ENCODE results near the gene HINFP. TPM values are rescaled to one million over a fixed set of nuclear protein-coding genes. Genes with fewer than 3 reads are reported as not detected.
A peak's percentile ranks its signal among the peaks of the same experiment; 100 is the strongest.

The HINFP gene
- total and polyA plus RNA-seq, 2 of the 4 experiments (the other 2 are of a cell fraction): 9.1 to 15.3 TPM

DNA sequence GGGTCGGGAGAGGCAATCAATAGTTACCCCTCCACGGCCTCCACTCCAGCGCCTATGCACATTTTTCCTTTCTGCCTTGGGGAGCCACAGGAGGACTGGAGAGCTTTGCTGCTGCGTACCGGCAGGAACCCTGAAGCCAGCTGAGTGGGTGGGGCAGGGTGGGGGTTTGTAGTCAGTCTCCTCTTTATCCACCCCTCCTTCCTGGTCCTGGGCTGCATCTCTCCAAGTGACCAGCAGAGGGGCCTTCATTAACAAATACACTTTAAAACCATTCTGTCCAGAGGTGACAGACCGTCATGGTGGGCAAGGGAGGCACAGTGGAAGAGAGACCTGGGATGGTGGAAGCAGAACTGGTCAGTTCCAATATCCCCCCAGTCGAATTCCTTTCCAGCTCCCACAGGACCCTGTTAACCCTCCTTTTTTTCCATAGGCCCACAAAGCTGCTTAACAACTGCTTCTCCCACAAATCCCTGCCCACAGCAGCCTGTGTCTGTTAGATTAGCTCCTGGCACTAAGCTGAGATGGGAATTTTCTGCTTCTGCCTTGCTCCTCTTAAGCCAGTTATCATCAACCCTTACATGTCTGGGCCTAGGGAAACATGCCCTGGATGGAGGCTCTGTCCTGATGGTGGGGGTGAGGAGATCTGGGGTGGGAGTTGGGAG, 23.6 kb downstream of the HINFP start:
- H3K18ac ChIP-seq (ENCODE audit: low read depth, low read length): no peak overlapping the region
- no peak overlapping the region for H4K5ac ChIP-seq (ENCODE audit: low read depth, low read length)
- H3K14ac ChIP-seq (replicated peaks; ENCODE audit: low read depth, low read length): no peak overlapping the region
- ChIA-PET CTCF (interaction anchor here (0.7 to 1.2 kb wide), 9 partner anchors 11 to 193 kb away, joined by 3 to 6 read pairs (median 3); no protein-coding TSS in a partner anchor), POLR2A (ENCODE audit: unreplicated experiment) (interaction anchor here (0.5 kb wide), 1 partner anchor 50 kb away, joined by 3 read pairs; a partner anchor contains a TSS)
- no peak overlapping the region for H3K27ac ChIP-seq (ENCODE audit: insufficient read depth, low read length)
- H2AK5ac ChIP-seq (ENCODE audit: low read depth, low read length): no peak overlapping the region
- BruUV-seq (replicated peaks): no TSS peak
- H3K9ac ChIP-seq (ENCODE audit: low read depth, low read length): no peak overlapping the region
- H3K9me3 ChIP-seq (ENCODE audit: control insufficient read depth, insufficient read depth, low read length): no peaks in the 10 kb centered on the region
- H3K79me1 ChIP-seq (ENCODE audit: low read depth in 1 of 2, low read length in 2 of 2): no peaks in the 10 kb centered on the region
- no peak overlapping the region for H2BK120ac ChIP-seq (ENCODE audit: low read depth, low read length)
- H3K4me1 ChIP-seq (ENCODE audit: control insufficient read depth, insufficient read depth, low read length): 0 out of 2 replicates have a peak, but pooled peaks cover 2% of the 10 kb centered on the region
- peaks cover 24% of the 10 kb centered on the region for H3K27me3 ChIP-seq (ENCODE audit: control insufficient read depth, insufficient read depth, low read length)
- DNase-seq (peak; percentile 68), ATAC-seq (ENCODE audit: low read depth) (peak; percentile 90)
- peak overlapping the region; percentile 64 for H2AFZ ChIP-seq (replicated peaks; ENCODE audit: low read length, poor library complexity)
- no peak overlapping the region for H4K91ac ChIP-seq (ENCODE audit: insufficient read depth, low read depth, low read length)
- H2BK5ac ChIP-seq (ENCODE audit: low read depth, low read length, poor library complexity, severe bottlenecking): no peak overlapping the region
- no peak overlapping the region for H3K23ac ChIP-seq (ENCODE audit: low read depth, low read length)
- H2AK9ac ChIP-seq (replicated peaks; ENCODE audit: low read depth, low read length, poor library complexity): no peak overlapping the region
- H4K20me1 ChIP-seq (ENCODE audit: insufficient read depth, low read length): no peaks in the 10 kb centered on the region
- H3K4me2 ChIP-seq (ENCODE audit: low read depth, low read length): no peak overlapping the region
- no peaks in the 10 kb centered on the region for H3K36me3 ChIP-seq (ENCODE audit: control insufficient read depth, insufficient read depth, low read length)
- H3K56ac ChIP-seq (ENCODE audit: extremely low read depth, insufficient read depth, low read length): no peak overlapping the region
- H3K4ac ChIP-seq (ENCODE audit: low read depth, low read length): no peak overlapping the region
- WGBS, 2 experiments (ENCODE audit: extremely low coverage in 2 of 2, insufficient read length in 1 of 2): 0% methylated on average over 1 of the region's 7 CpGs; no CpG with 5 or more reads in 1 of the 2 experiments
- H4K8ac ChIP-seq (ENCODE audit: low read depth in 2 of 2, low read length in 2 of 2): peak overlapping the region in 1 of 2 experiments; percentile 39; a peak in 1 of 4 replicates
- H3K9me1 ChIP-seq (ENCODE audit: insufficient read depth, low read length): no peaks in the 10 kb centered on the region; the same call in 1 of the 2 replicates
- in situ Hi-C loops (cut with MboI; ENCODE audit: low sequenced_read_pairs): no loop called here
- no peak overlapping the region for H2BK20ac ChIP-seq (ENCODE audit: low read depth, low read length)
- TF ChIP-seq, protein P1, sequence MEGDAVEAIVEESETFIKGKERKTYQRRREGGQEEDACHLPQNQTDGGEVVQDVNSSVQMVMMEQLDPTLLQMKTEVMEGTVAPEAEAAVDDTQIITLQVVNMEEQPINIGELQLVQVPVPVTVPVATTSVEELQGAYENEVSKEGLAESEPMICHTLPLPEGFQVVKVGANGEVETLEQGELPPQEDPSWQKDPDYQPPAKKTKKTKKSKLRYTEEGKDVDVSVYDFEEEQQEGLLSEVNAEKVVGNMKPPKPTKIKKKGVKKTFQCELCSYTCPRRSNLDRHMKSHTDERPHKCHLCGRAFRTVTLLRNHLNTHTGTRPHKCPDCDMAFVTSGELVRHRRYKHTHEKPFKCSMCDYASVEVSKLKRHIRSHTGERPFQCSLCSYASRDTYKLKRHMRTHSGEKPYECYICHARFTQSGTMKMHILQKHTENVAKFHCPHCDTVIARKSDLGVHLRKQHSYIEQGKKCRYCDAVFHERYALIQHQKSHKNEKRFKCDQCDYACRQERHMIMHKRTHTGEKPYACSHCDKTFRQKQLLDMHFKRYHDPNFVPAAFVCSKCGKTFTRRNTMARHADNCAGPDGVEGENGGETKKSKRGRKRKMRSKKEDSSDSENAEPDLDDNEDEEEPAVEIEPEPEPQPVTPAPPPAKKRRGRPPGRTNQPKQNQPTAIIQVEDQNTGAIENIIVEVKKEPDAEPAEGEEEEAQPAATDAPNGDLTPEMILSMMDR (conservative IDR thresholded peaks at IDR 0.05; ENCODE audit: low read depth, low read length): peak; percentile 62
- TF ChIP-seq POLR2A (IDR thresholded peaks at IDR 0.05; ENCODE audit: low read depth, low read length): no peak
- no peak for TF ChIP-seq MXI1 (IDR thresholded peaks at IDR 0.05; ENCODE audit: borderline replicate concordance, low read depth, low read length)
- no peak for TF ChIP-seq MAFK (IDR thresholded peaks at IDR 0.05; ENCODE audit: low read depth, low read length)
- no peak for TF ChIP-seq RFX5 (IDR thresholded peaks at IDR 0.05; ENCODE audit: low read depth, low read length)
- TF ChIP-seq ELK1 (IDR thresholded peaks at IDR 0.05; ENCODE audit: borderline replicate concordance, low read depth, low read length): no peak
- TF ChIP-seq RAD21 (IDR thresholded peaks at IDR 0.05; ENCODE audit: low read length): peak; percentile 50
- peak; percentile 62 for TF ChIP-seq SMC3 (IDR thresholded peaks at IDR 0.05; ENCODE audit: low read depth, low read length)
- H3K4me3 ChIP-seq (ENCODE audit: insufficient read depth, low read depth, low read length): no peak overlapping the region
- intact Hi-C loops (cut with micrococcal nuclease): loop anchor here (1.0 to 5.0 kb wide), 3 partner anchors 52 to 192 kb away; no protein-coding TSS in a partner anchor
- H2BK15ac ChIP-seq (ENCODE audit: low read depth, low read length): no peak overlapping the region
- dilution Hi-C loops (cut with HindIII; ENCODE audit: low sequenced_read_pairs, unreplicated experiment): no loop called here

Measured in IMR-90 (cell line).